ENCODE results near the gene FAHD1. TPM values are rescaled to one million over a fixed set of nuclear protein-coding genes. Genes with fewer than 3 reads are reported as not detected.

Gene FAHD1
- polyA plus RNA-seq, 1 donor from 2014 or later = 73.5 TPM

DNA sequence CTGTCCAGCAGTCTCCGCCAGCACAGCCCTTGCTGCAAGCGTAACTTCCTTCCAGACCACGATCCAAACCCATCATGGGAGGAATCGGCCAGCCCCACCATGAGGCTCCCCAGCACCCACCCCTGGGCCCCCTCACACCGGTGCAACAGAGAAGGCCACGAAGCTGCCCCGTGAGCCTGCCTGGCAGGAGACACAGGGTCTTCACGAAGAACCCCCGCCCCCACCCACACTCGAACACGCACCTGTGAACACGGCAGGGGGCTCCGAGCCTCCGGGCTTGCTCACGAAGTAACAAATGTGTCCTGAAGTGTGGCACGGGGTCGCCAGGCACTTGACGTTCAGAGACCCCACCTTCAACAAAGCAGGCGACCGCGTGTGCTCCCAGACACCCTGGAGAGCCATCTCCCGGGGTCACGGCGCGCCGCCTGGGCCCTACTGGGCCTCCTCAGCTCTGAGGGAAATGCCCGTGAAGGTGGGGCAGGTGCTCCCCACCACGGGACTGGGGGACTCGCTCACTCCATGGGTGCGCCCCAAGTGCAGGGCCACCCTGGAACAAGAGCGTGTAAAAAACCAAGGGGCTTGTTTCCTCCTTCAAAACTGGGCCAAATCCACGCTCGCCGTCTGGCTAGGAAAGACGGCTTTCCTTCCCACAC, 8.0 kb upstream of the FAHD1 start:
- H2AFZ ChIP-seq (ENCODE audit: low read depth, low read length) = no peak overlapping the region
- H4K20me1 ChIP-seq (ENCODE audit: insufficient read depth) = no peaks in the 10 kb centered on the region
- H3F3A ChIP-seq (ENCODE audit: insufficient read depth, low read length, poor library complexity, severe bottlenecking) = no peaks in the 10 kb centered on the region
- H3K27me3 ChIP-seq (ENCODE audit: insufficient read depth, low read depth, low read length) = no peaks in the 10 kb centered on the region
- H3K27ac ChIP-seq (ENCODE audit: low read length) = no peak overlapping the region
- no peak overlapping the region for H3K4me3 ChIP-seq (ENCODE audit: low read length)
- no peak overlapping the region for H3K9ac ChIP-seq (ENCODE audit: low read length)
- H3K79me2 ChIP-seq (replicated peaks; ENCODE audit: insufficient read depth, low read length) = no peaks in the 10 kb centered on the region
- H3K9me3 ChIP-seq (ENCODE audit: low read length) = no peaks in the 10 kb centered on the region
- H3K4me2 ChIP-seq (ENCODE audit: low read length) = no peak overlapping the region
- no peaks in the 10 kb centered on the region for H3K9me2 ChIP-seq (ENCODE audit: insufficient read depth, low read length)
- TF ChIP-seq EZH2 (IDR thresholded peaks at IDR 0.05; ENCODE audit: borderline replicate concordance, insufficient read depth, low read length, poor library complexity, severe bottlenecking) (no peak), EP300 (conservative IDR thresholded peaks at IDR 0.05; ENCODE audit: poor library complexity, severe bottlenecking) (no peak), MXI1 (conservative IDR thresholded peaks at IDR 0.05; ENCODE audit: poor library complexity, severe bottlenecking) (no peak), POLR2AphosphoS5 (IDR thresholded peaks at IDR 0.05) (no peak), TAF1 (IDR thresholded peaks at IDR 0.05; ENCODE audit: low read depth) (no peak), SMC3 (conservative IDR thresholded peaks at IDR 0.05; ENCODE audit: poor library complexity) (no peak), RAD21 (conservative IDR thresholded peaks at IDR 0.05) (no peak)
- TF ChIP-seq, protein P1, sequence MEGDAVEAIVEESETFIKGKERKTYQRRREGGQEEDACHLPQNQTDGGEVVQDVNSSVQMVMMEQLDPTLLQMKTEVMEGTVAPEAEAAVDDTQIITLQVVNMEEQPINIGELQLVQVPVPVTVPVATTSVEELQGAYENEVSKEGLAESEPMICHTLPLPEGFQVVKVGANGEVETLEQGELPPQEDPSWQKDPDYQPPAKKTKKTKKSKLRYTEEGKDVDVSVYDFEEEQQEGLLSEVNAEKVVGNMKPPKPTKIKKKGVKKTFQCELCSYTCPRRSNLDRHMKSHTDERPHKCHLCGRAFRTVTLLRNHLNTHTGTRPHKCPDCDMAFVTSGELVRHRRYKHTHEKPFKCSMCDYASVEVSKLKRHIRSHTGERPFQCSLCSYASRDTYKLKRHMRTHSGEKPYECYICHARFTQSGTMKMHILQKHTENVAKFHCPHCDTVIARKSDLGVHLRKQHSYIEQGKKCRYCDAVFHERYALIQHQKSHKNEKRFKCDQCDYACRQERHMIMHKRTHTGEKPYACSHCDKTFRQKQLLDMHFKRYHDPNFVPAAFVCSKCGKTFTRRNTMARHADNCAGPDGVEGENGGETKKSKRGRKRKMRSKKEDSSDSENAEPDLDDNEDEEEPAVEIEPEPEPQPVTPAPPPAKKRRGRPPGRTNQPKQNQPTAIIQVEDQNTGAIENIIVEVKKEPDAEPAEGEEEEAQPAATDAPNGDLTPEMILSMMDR (IDR thresholded peaks at IDR 0.05; ENCODE audit: poor library complexity, severe bottlenecking) = no peak
- TF ChIP-seq, protein P2, sequence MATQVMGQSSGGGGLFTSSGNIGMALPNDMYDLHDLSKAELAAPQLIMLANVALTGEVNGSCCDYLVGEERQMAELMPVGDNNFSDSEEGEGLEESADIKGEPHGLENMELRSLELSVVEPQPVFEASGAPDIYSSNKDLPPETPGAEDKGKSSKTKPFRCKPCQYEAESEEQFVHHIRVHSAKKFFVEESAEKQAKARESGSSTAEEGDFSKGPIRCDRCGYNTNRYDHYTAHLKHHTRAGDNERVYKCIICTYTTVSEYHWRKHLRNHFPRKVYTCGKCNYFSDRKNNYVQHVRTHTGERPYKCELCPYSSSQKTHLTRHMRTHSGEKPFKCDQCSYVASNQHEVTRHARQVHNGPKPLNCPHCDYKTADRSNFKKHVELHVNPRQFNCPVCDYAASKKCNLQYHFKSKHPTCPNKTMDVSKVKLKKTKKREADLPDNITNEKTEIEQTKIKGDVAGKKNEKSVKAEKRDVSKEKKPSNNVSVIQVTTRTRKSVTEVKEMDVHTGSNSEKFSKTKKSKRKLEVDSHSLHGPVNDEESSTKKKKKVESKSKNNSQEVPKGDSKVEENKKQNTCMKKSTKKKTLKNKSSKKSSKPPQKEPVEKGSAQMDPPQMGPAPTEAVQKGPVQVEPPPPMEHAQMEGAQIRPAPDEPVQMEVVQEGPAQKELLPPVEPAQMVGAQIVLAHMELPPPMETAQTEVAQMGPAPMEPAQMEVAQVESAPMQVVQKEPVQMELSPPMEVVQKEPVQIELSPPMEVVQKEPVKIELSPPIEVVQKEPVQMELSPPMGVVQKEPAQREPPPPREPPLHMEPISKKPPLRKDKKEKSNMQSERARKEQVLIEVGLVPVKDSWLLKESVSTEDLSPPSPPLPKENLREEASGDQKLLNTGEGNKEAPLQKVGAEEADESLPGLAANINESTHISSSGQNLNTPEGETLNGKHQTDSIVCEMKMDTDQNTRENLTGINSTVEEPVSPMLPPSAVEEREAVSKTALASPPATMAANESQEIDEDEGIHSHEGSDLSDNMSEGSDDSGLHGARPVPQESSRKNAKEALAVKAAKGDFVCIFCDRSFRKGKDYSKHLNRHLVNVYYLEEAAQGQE (IDR thresholded peaks at IDR 0.05; ENCODE audit: borderline replicate concordance) = no peak
- no peaks in the 10 kb centered on the region for H3K36me3 ChIP-seq (ENCODE audit: insufficient read depth, low read length)

DNA sequence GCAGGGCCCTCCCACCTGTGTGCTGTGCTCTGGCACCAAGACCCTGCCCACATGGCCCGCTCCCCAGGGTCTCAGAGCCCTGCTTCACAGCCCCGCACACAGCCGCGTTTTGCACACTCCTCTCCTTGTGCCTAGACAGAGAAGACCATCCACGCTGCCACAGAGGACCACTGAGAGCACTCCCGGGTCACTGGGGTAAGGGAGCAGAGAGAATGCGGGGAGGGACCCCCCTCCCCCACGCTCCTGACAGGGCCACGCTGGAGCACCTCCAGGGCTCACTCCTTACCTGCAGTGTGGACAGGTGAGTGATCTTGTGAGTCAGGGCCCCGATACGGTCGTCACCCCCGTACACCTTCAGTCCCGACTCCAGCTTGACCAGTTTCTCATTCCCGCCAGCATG, 7.4 kb upstream of the FAHD1 start:
- no peaks in the 10 kb centered on the region for H3F3A ChIP-seq (ENCODE audit: insufficient read depth, low read length, poor library complexity, severe bottlenecking)
- no peak overlapping the region for H3K4me2 ChIP-seq (ENCODE audit: low read length)
- H3K27ac ChIP-seq (ENCODE audit: low read length) = no peak overlapping the region
- H3K79me2 ChIP-seq (replicated peaks; ENCODE audit: insufficient read depth, low read length) = peaks cover under 1% of the 10 kb centered on the region
- no peaks in the 10 kb centered on the region for H4K20me1 ChIP-seq (ENCODE audit: insufficient read depth)
- H2AFZ ChIP-seq (ENCODE audit: low read depth, low read length) = no peak overlapping the region
- H3K9me2 ChIP-seq (ENCODE audit: insufficient read depth, low read length) = no peaks in the 10 kb centered on the region
- H3K27me3 ChIP-seq (ENCODE audit: insufficient read depth, low read depth, low read length) = no peaks in the 10 kb centered on the region
- no peaks in the 10 kb centered on the region for H3K36me3 ChIP-seq (ENCODE audit: insufficient read depth, low read length)
- H3K9me3 ChIP-seq (ENCODE audit: low read length) = no peaks in the 10 kb centered on the region
- no peak overlapping the region for H3K9ac ChIP-seq (ENCODE audit: low read length)
- H3K4me3 ChIP-seq (ENCODE audit: low read length) = no peak overlapping the region
- TF ChIP-seq POLR2AphosphoS5 (IDR thresholded peaks at IDR 0.05) = no peak
- no peak for TF ChIP-seq EZH2 (IDR thresholded peaks at IDR 0.05; ENCODE audit: borderline replicate concordance, insufficient read depth, low read length, poor library complexity, severe bottlenecking)
- no peak for TF ChIP-seq RAD21 (conservative IDR thresholded peaks at IDR 0.05)
- TF ChIP-seq MXI1 (conservative IDR thresholded peaks at IDR 0.05; ENCODE audit: poor library complexity, severe bottlenecking) = no peak
- TF ChIP-seq, protein P2 (IDR thresholded peaks at IDR 0.05; ENCODE audit: borderline replicate concordance) = no peak
- no peak for TF ChIP-seq EP300 (conservative IDR thresholded peaks at IDR 0.05; ENCODE audit: poor library complexity, severe bottlenecking)
- no peak for TF ChIP-seq TAF1 (IDR thresholded peaks at IDR 0.05; ENCODE audit: low read depth)
- TF ChIP-seq SMC3 (conservative IDR thresholded peaks at IDR 0.05; ENCODE audit: poor library complexity) = no peak
- TF ChIP-seq, protein P1 (IDR thresholded peaks at IDR 0.05; ENCODE audit: poor library complexity, severe bottlenecking) = no peak

Measured in neural cell (in vitro differentiated cells).